ENCODE data around the gene RNASE7. TPM values are rescaled to one million over a fixed set of nuclear protein-coding genes. Genes with fewer than 3 reads are reported as not detected.
A peak's percentile ranks its signal among the peaks of the same experiment; 100 is the strongest.

Gene RNASE7
- total RNA-seq, 1 experiment from 2014 or later: not detected

DNA sequence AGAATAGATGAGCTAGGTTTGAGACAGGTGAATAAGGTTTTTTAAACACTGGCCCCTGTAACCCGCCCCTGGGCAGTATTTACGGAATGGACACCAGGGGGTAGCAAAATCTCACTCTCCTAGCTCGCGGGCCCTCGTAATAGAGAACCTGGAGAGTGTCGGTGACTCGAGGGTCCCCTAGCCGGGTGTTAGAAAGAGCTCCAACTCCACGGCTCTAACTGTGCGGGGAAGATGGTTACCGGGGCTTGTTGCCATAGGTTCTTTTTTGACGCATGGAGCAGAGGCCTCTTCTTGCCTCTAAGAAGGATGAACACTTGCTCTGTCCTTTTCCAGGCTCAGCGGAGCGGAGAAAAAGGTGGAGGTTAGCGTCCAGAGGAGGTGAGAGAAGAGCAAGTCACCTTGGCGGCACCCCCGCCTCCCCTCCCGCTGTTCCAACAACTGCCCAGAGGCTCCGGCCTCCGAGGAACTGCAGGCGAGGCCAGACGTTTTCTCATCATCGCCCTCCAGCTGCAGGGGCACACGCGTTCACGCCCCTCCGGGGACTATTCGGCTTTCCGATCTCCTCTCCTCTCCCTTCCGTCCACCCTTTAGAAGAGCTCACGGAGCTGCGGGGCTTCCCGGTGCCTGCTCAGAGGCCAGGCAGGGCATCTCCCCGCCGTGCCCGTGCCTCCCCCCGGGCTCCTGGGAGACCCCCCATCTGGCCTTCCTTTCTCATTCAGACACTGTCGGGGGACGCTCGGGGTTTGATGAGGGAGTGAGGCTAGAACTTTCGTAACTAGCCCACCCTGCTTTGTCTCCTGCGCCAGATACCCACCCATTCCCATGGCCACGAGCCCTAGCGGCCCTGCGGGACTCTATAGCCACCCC, 26.6 kb downstream of the RNASE7 start:
- CTCF ChIA-PET: interaction anchor here (0.6 to 1.6 kb wide), 7 partner anchors 8 to 54 kb away, joined by 3 to 34 read pairs (median 4); no protein-coding TSS in a partner anchor
- Histone ChIP-seq H3K27me3 (ENCODE audit: low read length) (peaks cover 60% of the 10 kb centered on the region), H3K4me3 (ENCODE audit: low read length) (peak overlapping the region; percentile 72; the same call in 1 of the 2 replicates), H3K9me3 (ENCODE audit: low read length) (no peaks in the 10 kb centered on the region), H3K9me2 (replicated peaks; ENCODE audit: low read length) (no peaks in the 10 kb centered on the region), H3K9ac (ENCODE audit: low read length) (no peak overlapping the region), H3K4me1 (ENCODE audit: insufficient read depth, low read length) (peaks cover 6% of the 10 kb centered on the region; the same call in 1 of the 2 replicates), H3F3A (ENCODE audit: low read length, unreplicated experiment) (no peaks in the 10 kb centered on the region), H4K20me1 (ENCODE audit: low read length) (no peaks in the 10 kb centered on the region), H3K36me3 (ENCODE audit: low read depth, low read length) (no peaks in the 10 kb centered on the region), H3K27ac (ENCODE audit: low read length) (no peak overlapping the region), H3K4me2 (ENCODE audit: low read length) (peak overlapping the region; percentile 93), H2AFZ (ENCODE audit: low read length) (peak overlapping the region; percentile 63), H3K79me2 (ENCODE audit: low read length) (no peaks in the 10 kb centered on the region)
- ATAC-seq (peak; percentile 59), DNase-seq (peak; percentile 61)
- POLR2A ChIA-PET (ENCODE audit: unreplicated experiment): no interaction called here
- no TSS peak for BruUV-seq (replicated peaks)
- no peak for TF ChIP-seq EZH2 (IDR thresholded peaks at IDR 0.05; ENCODE audit: low read length, unreplicated experiment)
- no peak for TF ChIP-seq EZH2phosphoT487 (IDR thresholded peaks at IDR 0.05; ENCODE audit: borderline replicate concordance, low read length)
- peak; percentile 68 for TF ChIP-seq CTCF (conservative IDR thresholded peaks at IDR 0.05; ENCODE audit: low read depth, low read length)
- intact Hi-C loops (cut with micrococcal nuclease): loop anchor here (1.0 kb wide), 1 partner anchor 36 kb away; no protein-coding TSS in a partner anchor

GRCh38 chr14:21069388-21070082, 27.4 kb downstream of the RNASE7 start:
- Histone ChIP-seq H3K9ac (ENCODE audit: low read length) (no peak overlapping the region), H3K9me3 (ENCODE audit: low read length) (no peaks in the 10 kb centered on the region), H3K79me2 (ENCODE audit: low read length) (no peaks in the 10 kb centered on the region), H3K36me3 (ENCODE audit: low read depth, low read length) (no peaks in the 10 kb centered on the region), H3K27ac (ENCODE audit: low read length) (no peak overlapping the region), H3K4me2 (ENCODE audit: low read length) (peak overlapping the region; percentile 93), H3F3A (ENCODE audit: low read length, unreplicated experiment) (no peaks in the 10 kb centered on the region), H3K4me1 (ENCODE audit: insufficient read depth, low read length) (peaks cover 6% of the 10 kb centered on the region; the same call in 1 of the 2 replicates), H3K4me3 (ENCODE audit: low read length) (peak overlapping the region; percentile 72), H3K27me3 (ENCODE audit: low read length) (peaks cover 56% of the 10 kb centered on the region), H4K20me1 (ENCODE audit: low read length) (no peaks in the 10 kb centered on the region), H3K9me2 (replicated peaks; ENCODE audit: low read length) (no peaks in the 10 kb centered on the region), H2AFZ (ENCODE audit: low read length) (peak overlapping the region; percentile 63)
- ATAC-seq (peak; percentile 4), DNase-seq (no peak)
- peak; percentile 61 for TF ChIP-seq EZH2 (IDR thresholded peaks at IDR 0.05; ENCODE audit: low read length, unreplicated experiment)
- TF ChIP-seq CTCF (conservative IDR thresholded peaks at IDR 0.05; ENCODE audit: low read depth, low read length): no peak
- TF ChIP-seq EZH2phosphoT487 (IDR thresholded peaks at IDR 0.05; ENCODE audit: borderline replicate concordance, low read length): peak; percentile 46; the same call in 1 of the 2 replicates
- BruUV-seq (replicated peaks): no TSS peak
- ChIA-PET POLR2A (ENCODE audit: unreplicated experiment) (no interaction called here), CTCF (interaction anchor here (1.1 to 1.6 kb wide), 3 partner anchors 35 to 54 kb away, joined by 4 to 34 read pairs (median 7); no protein-coding TSS in a partner anchor)
- intact Hi-C loops (cut with micrococcal nuclease): no loop called here
